PFSK-1 (cell line): Measurements from ENCODE around the gene FCRLA.

ENCODE experiments used
- FOXP2 ChIP-seq: optimal IDR thresholded peaks from 2 replicates; pipeline ENCODE3; 2011; ENCODE audit warnings: borderline replicate concordance, control low read depth, inconsistent platforms; ENCODE audit not compliant: insufficient read depth; ENCODE audit errors: extremely low read length, extremely low read depth
- POLR2AphosphoS5 ChIP-seq: IDR thresholded peaks from 2 replicates; pipeline ENCODE4 v1.6.1; 2012; ENCODE audit warnings: low read depth, mild to moderate bottlenecking, control low read depth, low read length, moderate library complexity
- REST ChIP-seq, 2 experiments: IDR thresholded peaks; 2 replicates each; pipeline versions ENCODE4 v1.6.1 to v1.8.0; 2011 to 2012; ENCODE audit warnings: low read depth in 2 of 2, low read length in 2 of 2, control low read depth in 1 of 2, inconsistent platforms in 1 of 2, mild to moderate bottlenecking in 1 of 2, moderate library complexity in 1 of 2; ENCODE audit not compliant: insufficient read depth in 1 of 2
- SIN3A ChIP-seq: IDR thresholded peaks from 2 replicates; pipeline ENCODE4 v1.6.1; 2012; ENCODE audit warnings: mild to moderate bottlenecking, low read length, moderate library complexity, borderline replicate concordance; ENCODE audit not compliant: insufficient read depth
- TAF1 ChIP-seq: IDR thresholded peaks from 2 replicates; pipeline ENCODE4 v1.6.1; 2012; ENCODE audit warnings: low read length, control low read depth, borderline replicate concordance; ENCODE audit not compliant: insufficient read depth

The FCRLA gene

GRCh38 chr1:161678500-161678899, 28.5 kb upstream of the FCRLA start:
- TF ChIP-seq SIN3A (no peak), REST (IDR thresholded peaks at IDR 0.05; ENCODE audit: insufficient read depth in 1 of 2, low read depth in 2 of 2, low read length in 2 of 2) (no peak), POLR2AphosphoS5 (no peak), TAF1 (no peak), FOXP2 (no peak)

- no peak for TF ChIP-seq TAF1
- no peak for TF ChIP-seq REST (IDR thresholded peaks at IDR 0.05; ENCODE audit: insufficient read depth in 1 of 2, low read depth in 2 of 2, low read length in 2 of 2)
- TF ChIP-seq FOXP2, result no peak
- no peak for TF ChIP-seq SIN3A
- TF ChIP-seq POLR2AphosphoS5, result no peak
Measured at GRCh38 chr1:161681879-161682278, 25.1 kb upstream of the FCRLA start.

- TF ChIP-seq POLR2AphosphoS5, result no peak
- TF ChIP-seq FOXP2, result no peak
- no peak for TF ChIP-seq SIN3A
- no peak for TF ChIP-seq TAF1
- TF ChIP-seq REST (IDR thresholded peaks at IDR 0.05; ENCODE audit: insufficient read depth in 1 of 2, low read depth in 2 of 2, low read length in 2 of 2), result no peak
Measured at GRCh38 chr1:161688946-161689345, 18.1 kb upstream of the FCRLA start.

- TF ChIP-seq TAF1, result no peak
- TF ChIP-seq SIN3A, result no peak
- TF ChIP-seq POLR2AphosphoS5, result no peak
- TF ChIP-seq REST (IDR thresholded peaks at IDR 0.05; ENCODE audit: insufficient read depth in 1 of 2, low read depth in 2 of 2, low read length in 2 of 2), result no peak
- no peak for TF ChIP-seq FOXP2
Measured at GRCh38 chr1:161691846-161692245, 15.2 kb upstream of the FCRLA start.

- TF ChIP-seq REST (IDR thresholded peaks at IDR 0.05; ENCODE audit: insufficient read depth in 1 of 2, low read depth in 2 of 2, low read length in 2 of 2), result no peak
- no peak for TF ChIP-seq FOXP2
- no peak for TF ChIP-seq TAF1
- TF ChIP-seq POLR2AphosphoS5, result no peak
- TF ChIP-seq SIN3A, result no peak
Measured at GRCh38 chr1:161702250-161702649, 4.8 kb upstream of the FCRLA start.
